ENCODE data around the gene OR2G2. TPM values are rescaled to one million over a fixed set of nuclear protein-coding genes. Genes with fewer than 3 reads are reported as not detected.

Gene OR2G2
- total RNA-seq, 1 experiment from 2014 or later: not detected

GRCh38 chr1:247605286-247605685 lies 17.1 kb downstream of the OR2G2 start, which contains the start of gene OR2G3:
Gene OR2G3 (plus strand): TSS chr1:247605586. CDS start chr1:247605586, 0 bp downstream.
- Histone ChIP-seq H3K79me1 (ENCODE audit: insufficient read depth, low read depth, low read length, poor library complexity, severe bottlenecking) (no peaks in the 10 kb centered on the region), H3K23ac (ENCODE audit: insufficient read length, low read depth, low read length) (no peak within 1 kb of the TSS), H3K27me3 (ENCODE audit: insufficient read depth, low read length) (no peaks in the 10 kb centered on the region), H3K27ac (ENCODE audit: insufficient read length, low read depth, low read length) (no peak within 1 kb of the TSS), H4K8ac (replicated peaks; ENCODE audit: insufficient read length, low read depth, low read length) (no peak within 1 kb of the TSS), H3K4me1 (ENCODE audit: insufficient read depth, low read length) (no peaks in the 10 kb centered on the region), H3K79me2 (ENCODE audit: insufficient read depth, low read length) (no peaks in the 10 kb centered on the region), H2BK12ac (ENCODE audit: insufficient read length, low read depth, low read length) (no peak within 1 kb of the TSS), H3T11ph (ENCODE audit: low read length) (no peak within 1 kb of the TSS), H3K23me2 (ENCODE audit: insufficient read length, low read depth, low read length, poor library complexity, severe bottlenecking) (no peaks in the 10 kb centered on the region), H2BK15ac (ENCODE audit: low read depth, low read length) (no peak within 1 kb of the TSS), H2BK5ac (ENCODE audit: insufficient read length, low read length) (no peak within 1 kb of the TSS), H3K4ac (ENCODE audit: low read depth, low read length) (no peak within 1 kb of the TSS), H3K14ac (ENCODE audit: insufficient read depth, low read length) (no peak within 1 kb of the TSS), H2AFZ (ENCODE audit: low read length) (no peak within 1 kb of the TSS), H4K91ac (ENCODE audit: insufficient read length, low read depth, low read length) (no peak within 1 kb of the TSS), H2BK20ac (ENCODE audit: low read depth, low read length, poor library complexity, severe bottlenecking) (no peak within 1 kb of the TSS), H3K56ac (ENCODE audit: insufficient read length, low read depth, low read length) (no peak within 1 kb of the TSS), H3K18ac (ENCODE audit: insufficient read length, low read depth, low read length) (no peak within 1 kb of the TSS), H3K9ac (ENCODE audit: extremely low read depth, insufficient read length, low read length) (no peak within 1 kb of the TSS), H4K5ac (ENCODE audit: insufficient read length, low read depth, low read length) (no peak within 1 kb of the TSS), H2AK5ac (ENCODE audit: insufficient read length, low read length) (no peak within 1 kb of the TSS), H2BK120ac (ENCODE audit: low read depth, low read length, poor library complexity, severe bottlenecking) (no peak within 1 kb of the TSS), H3K4me2 (ENCODE audit: insufficient read depth, insufficient read length, low read length) (no peak within 1 kb of the TSS), H4K20me1 (ENCODE audit: control insufficient read depth, insufficient read depth, insufficient read length) (no peaks in the 10 kb centered on the region), H3K9me3 (ENCODE audit: control insufficient read depth, low read depth, low read length) (no peaks in the 10 kb centered on the region)
- Mint-ChIP-seq H3K4me3 (no peak within 1 kb of the TSS), H3K4me1 (no peaks in the 10 kb centered on the region), H3K9me3 (peaks cover 2 to 7% of the 10 kb centered on the region in 2 experiments; a peak in 3 of 5 replicates), H3K36me3 (ENCODE audit: insufficient read depth in 1 of 3, low read depth in 3 of 3) (no peaks in the 10 kb centered on the region), H3K27me3 (ENCODE audit: low read depth) (no peaks in the 10 kb centered on the region), H3K27ac (peak within 1 kb of the TSS in 1 of 3 experiments; percentile 7; a peak in 1 of 7 replicates)
- WGBS (ENCODE audit: extremely low coverage, insufficient read length, low lambda C conversion rate): no CpG with 5 or more reads among the region's 2 CpGs
- no peak for TF ChIP-seq CTCF (conservative IDR thresholded peaks at IDR 0.05)
- DNase-seq: no peak
